Activated CD4-positive, alpha-beta T cell treated with anti-CD3 and anti-CD28 coated beads for 24 hours (primary cell): ENCODE measurements around the gene PLEKHS1.
"Not testable (repeated sequence)": the region's sequence is repeated elsewhere in the genome, so short reads cannot be mapped to it uniquely, and the experiment has no call there.

Experiments used
- DNase-seq, 2 donors: peaks; one replicate each; pipeline ENCODE4 v3.0.0-alpha.2; 2020; ENCODE audit warnings: low read depth in 2 of 2

PLEKHS1 gene

DNA sequence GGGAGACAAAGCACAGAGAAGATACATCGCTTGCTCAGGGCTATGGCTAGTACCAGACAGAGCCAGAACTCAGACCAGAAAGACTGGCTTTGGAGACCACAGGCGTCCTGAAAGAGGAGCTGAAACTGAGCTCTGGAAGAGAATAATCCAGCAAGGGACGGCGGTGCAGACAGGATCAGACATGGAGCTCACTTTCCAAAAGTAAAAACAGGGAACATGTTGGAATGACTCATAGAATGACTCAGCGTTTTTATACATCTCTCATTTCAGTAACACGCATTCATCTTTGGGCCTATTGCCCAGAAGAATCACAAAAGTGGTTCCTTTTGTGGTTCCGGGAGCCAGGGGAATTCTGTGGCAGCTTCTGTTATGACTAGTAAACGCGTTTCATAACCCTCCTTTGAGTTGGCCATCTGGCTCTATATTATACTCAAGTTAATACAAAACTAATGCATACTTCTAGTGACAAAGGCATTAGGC lies 37.2 kb downstream of the PLEKHS1 start:
- no peak for DNase-seq

DNA sequence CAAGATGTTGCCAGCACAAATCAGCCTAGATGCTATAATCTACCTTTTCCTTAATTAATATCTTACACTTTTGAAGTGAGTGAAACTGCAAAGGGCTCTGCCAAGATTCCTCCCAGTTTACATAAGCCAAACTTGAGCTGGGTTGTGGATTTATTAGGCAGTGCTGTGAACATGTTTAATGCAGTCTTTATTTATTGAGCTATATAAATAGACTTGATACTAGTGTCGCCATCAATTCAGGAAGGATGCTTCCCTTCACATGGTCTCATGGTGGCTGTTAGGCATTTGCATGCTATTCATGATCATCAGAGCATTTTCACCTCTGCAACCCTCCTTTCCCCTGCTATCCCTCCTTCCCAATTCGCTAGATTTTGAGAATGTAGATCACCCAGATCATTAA lies 40.2 kb downstream of the PLEKHS1 start:
- no peak for DNase-seq

DNA sequence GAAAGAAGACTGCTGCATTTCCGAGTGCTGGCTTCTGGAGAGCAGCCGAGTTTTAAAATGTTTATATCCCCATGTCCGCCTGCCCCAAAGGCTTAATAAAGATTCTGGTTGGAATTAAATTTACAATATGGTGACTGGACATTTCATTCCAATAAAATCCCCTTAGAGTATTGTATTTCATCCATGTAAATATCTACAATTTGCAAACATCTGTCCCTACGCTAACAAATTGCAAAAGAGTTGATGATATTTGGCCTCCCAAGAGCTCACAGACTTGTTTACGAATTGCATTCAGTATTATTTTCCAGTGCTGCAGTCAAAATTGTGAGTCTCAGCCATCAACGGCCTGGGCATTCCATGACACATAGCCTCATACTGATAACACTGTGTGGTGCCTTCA lies 50.1 kb downstream of the PLEKHS1 start:
- no peak for DNase-seq

- DNase-seq: no peak
These were observed 51.5 kb downstream of the PLEKHS1 start for GRCh38 chr10:113802997-113803396.

DNA sequence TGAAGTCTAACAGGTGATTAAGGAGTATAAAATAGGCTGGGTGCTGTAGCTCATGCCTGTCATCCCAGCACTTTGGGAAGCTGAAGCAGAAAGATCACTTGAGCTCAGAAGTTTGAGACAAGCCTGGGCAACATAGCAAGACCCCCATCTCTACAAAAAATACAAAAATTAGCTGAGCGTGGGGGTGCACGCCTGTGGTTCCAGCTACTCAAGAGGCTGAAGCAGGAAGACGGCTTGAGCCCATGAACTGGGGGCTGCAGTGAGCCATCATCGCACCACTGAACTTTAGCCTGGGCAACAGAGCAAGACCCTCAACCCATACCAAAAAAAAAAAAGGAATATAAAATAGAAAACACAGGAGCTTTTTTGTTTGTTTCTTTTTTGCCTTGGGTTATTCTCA lies 55.0 kb downstream of the PLEKHS1 start:
- DNase-seq: no peak

- no peak for DNase-seq
These were observed 56.7 kb downstream of the PLEKHS1 start for GRCh38 chr10:113808168-113808567.

- not testable (repeated sequence) for DNase-seq
These were observed 63.2 kb downstream of the PLEKHS1 start for GRCh38 chr10:113814700-113815099.

DNA sequence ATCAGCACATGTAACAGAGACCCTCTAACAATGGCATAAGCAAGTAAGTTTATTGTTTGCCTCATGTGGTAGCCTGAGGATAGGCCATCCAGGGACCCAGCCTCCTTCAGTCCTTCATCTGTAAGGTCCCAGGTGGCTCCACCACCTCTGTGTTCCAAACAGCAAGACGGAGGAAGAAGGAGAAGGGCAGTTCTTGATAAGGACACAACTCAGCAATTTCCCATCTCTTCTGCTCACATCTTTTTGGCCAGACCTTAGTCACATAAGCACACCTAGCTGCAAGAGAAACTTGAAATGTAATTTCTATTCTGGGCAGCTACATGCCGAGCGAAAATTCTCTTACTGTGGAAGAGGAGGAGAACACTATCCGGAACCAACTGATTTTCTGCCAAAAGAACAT lies 68.5 kb downstream of the PLEKHS1 start:
- no peak for DNase-seq

DNA sequence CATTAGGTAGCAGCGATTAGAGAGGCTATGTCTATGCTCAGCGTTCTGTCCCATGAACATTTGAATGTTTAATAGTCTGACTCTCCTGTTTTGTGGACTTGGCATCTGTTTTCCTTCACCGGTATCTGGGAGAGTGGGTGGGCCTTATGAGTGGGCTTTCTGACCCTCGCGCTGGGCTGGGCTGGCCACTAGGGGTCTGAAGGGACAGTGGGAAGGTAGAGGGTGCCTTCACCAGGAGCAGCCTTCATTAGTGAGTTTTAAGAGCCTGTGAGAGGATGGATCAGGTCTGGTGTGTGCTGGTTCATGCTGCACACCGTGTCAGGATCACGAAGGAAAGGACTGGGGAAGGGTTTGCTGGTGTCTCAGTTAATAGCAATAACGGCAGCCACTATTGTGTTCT lies 69.0 kb downstream of the PLEKHS1 start:
- no peak for DNase-seq

GRCh38 chr10:113821306-113821705 lies 69.8 kb downstream of the PLEKHS1 start:
- not testable (repeated sequence) for DNase-seq

DNA sequence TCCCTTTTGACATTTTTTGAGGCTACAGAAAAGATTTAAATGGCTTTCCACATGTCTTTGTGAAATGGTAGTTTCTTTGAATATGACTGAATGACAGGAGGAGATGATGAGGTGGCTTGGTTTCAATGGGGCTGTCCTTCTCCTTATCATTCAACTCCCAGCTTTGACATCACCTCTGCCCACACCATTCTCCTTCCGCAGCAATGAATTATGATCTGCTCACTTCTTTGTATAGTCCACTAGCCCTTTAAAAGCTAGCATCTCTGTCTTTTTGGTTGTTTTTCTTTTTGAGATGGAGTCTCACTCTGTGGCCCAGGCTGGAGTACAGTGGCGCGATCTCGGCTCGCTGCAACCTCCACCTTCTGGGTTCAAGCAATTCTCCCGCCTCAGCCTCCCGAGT lies 70.7 kb downstream of the PLEKHS1 start:
- DNase-seq: no peak

DNA sequence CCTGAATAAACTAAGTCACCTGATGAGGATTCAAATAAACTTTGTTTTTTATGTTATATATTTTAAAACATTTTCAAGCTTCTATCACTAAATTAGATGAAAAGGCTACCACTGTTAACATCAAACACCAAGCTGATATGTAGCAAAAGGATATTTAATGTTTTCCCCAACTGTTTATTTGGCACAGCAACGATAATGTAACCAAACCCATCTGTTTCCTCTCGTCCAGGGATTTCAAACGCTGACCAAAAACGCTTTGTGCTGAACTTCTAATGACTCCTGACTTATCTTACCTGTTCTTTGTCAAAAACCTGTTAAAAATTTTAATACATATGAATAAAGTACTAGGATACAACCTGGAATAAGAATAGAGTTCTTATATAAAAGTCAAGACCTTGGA lies 71.9 kb downstream of the PLEKHS1 start:
- DNase-seq: no peak

- no peak for DNase-seq
These were observed 74.3 kb downstream of the PLEKHS1 start for GRCh38 chr10:113825791-113826190.

DNA sequence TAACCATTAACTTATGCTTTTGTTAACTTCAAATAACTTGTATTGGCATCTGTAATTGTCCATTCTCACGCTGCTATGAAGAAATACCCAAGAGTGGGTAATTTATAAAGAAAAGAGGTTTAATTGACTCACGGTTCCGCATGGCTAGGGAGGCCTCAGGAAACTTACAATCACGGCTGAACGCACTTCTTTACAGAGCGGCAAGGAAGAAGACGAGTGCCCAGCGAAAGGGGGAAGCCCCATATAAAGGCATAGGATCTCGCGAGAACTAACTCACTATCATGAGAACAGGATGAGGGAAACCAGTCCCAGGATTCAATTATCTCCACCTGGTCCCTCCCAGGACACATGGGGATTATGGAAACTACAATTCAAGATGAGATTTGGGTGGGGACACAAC lies 77.1 kb downstream of the PLEKHS1 start:
- DNase-seq: not testable (repeated sequence)
